HepG2 (cell line): ENCODE data around the gene ATXN7L2. TPM values are rescaled to one million over a fixed set of nuclear protein-coding genes. Genes with fewer than 3 reads are reported as not detected.
A peak's percentile ranks its signal among the peaks of the same experiment; 100 is the strongest.

Experiments used
- GABPB1 ChIP-seq: IDR thresholded peaks from 2 replicates; pipeline ENCODE4 v1.6.1; 2016; ENCODE audit warnings: mild to moderate bottlenecking, missing genetic modification reagents, moderate library complexity, missing compliant biosample characterization
- PHF20 ChIP-seq: sonication (generic); formaldehyde crosslinking; IDR thresholded peaks from 2 replicates; pipeline ENCODE4 v1.5.0; 2020; ENCODE audit warnings: mild to moderate bottlenecking, missing genetic modification reagents
- TBP ChIP-seq: sonication (generic); formaldehyde crosslinking; IDR thresholded peaks from 2 replicates; pipeline ENCODE4 v1.5.0; 2020; ENCODE audit warnings: missing genetic modification reagents
- THAP11 ChIP-seq: IDR thresholded peaks from 2 replicates; pipeline ENCODE4 v1.6.1; 2016; ENCODE audit warnings: missing biosample characterization, missing genetic modification reagents
- ZFP36L1 ChIP-seq: sonication (generic); formaldehyde crosslinking; IDR thresholded peaks from 2 replicates; pipeline ENCODE4 v1.8.0; 2022; ENCODE audit warnings: mild to moderate bottlenecking, missing genetic modification reagents, moderate library complexity
- ZIK1 ChIP-seq: sonication (generic); formaldehyde crosslinking; IDR thresholded peaks from 2 replicates; pipeline ENCODE4 v1.5.0; 2020; ENCODE audit warnings: mild to moderate bottlenecking, low read depth, missing genetic modification reagents, borderline replicate concordance
- ZNF607 ChIP-seq: sonication (generic); formaldehyde crosslinking; IDR thresholded peaks from 2 replicates; pipeline ENCODE4 v1.5.1; 2020; ENCODE audit warnings: missing genetic modification reagents, mild to moderate bottlenecking, borderline replicate concordance
- ZNF644 ChIP-seq: IDR thresholded peaks from 2 replicates; pipeline ENCODE4 v1.6.1; 2016; ENCODE audit warnings: low read depth
- polyA plus RNA-seq, 8 experiments: library from polyadenylated mRNA; depleted of rRNA in 3 of 8; stranded (reverse) in 7 of 8; unstranded in 1 of 8; fragments of >200 nt; fragmentation: Illumina TruSeq in 4 of 8; extraction: Trizol in 4 of 8; gene quantifications; 2 replicates each; pipeline versions ENCODE4 v1.2.1 to v1.2.3, GENCODE V29; 2011 to 2016; ENCODE audit warnings: low read depth in 4 of 8, missing spikeins in 1 of 8, mixed read lengths in 1 of 8; ENCODE audit not compliant: insufficient read depth in 1 of 8
- total RNA-seq, 5 experiments: library from RNA; depleted of rRNA; stranded (reverse); fragments of >200 nt; fragmentation: Illumina TruSeq; extraction: Trizol; gene quantifications; 2 replicates each; pipeline ENCODE4 v1.2.3, GENCODE V29; 2016; ENCODE audit warnings: low read depth in 1 of 5
- TF ChIP-seq, protein P1 (sequence below): fragments of 450-650 bp; IDR thresholded peaks from 2 replicates; pipeline ENCODE4 v1.6.1; 2017; ENCODE audit warnings: mild to moderate bottlenecking
- TF ChIP-seq, protein P2 (sequence below): IDR thresholded peaks from 2 replicates; pipeline ENCODE4 v1.6.1; 2016; ENCODE audit warnings: mild to moderate bottlenecking
- TF ChIP-seq, protein P3 (sequence below): sonication (generic); formaldehyde crosslinking; IDR thresholded peaks from 2 replicates; pipeline ENCODE4 v1.8.0; 2022; ENCODE audit warnings: missing genetic modification reagents, mild to moderate bottlenecking, borderline replicate concordance
- TF ChIP-seq, protein P4 (sequence below): sonication (generic); formaldehyde crosslinking; IDR thresholded peaks from 2 replicates; pipeline ENCODE4 v1.9.0; 2022; ENCODE audit warnings: missing genetic modification reagents, mild to moderate bottlenecking, borderline replicate concordance
- TF ChIP-seq, protein P5 (sequence below): IDR thresholded peaks from 2 replicates; pipeline ENCODE4 v1.6.1; 2018; ENCODE audit warnings: missing genetic modification reagents, mild to moderate bottlenecking, missing compliant biosample characterization
- TF ChIP-seq, protein P6 (sequence below): sonication (generic); formaldehyde crosslinking; IDR thresholded peaks from 2 replicates; pipeline ENCODE4 v1.5.1; 2020; ENCODE audit warnings: missing genetic modification reagents, mild to moderate bottlenecking, borderline replicate concordance
- TF ChIP-seq, protein P7 (sequence below): sonication (generic); formaldehyde crosslinking; IDR thresholded peaks from 2 replicates; pipeline ENCODE4 v1.4.0; 2020; ENCODE audit warnings: missing genetic modification reagents

ATXN7L2 gene
- total and polyA plus RNA-seq, 2 of the 13 experiments (the other 11 are each of a cell fraction or from before 2014, with no cell fraction given), result 2.7 to 2.8 TPM

DNA sequence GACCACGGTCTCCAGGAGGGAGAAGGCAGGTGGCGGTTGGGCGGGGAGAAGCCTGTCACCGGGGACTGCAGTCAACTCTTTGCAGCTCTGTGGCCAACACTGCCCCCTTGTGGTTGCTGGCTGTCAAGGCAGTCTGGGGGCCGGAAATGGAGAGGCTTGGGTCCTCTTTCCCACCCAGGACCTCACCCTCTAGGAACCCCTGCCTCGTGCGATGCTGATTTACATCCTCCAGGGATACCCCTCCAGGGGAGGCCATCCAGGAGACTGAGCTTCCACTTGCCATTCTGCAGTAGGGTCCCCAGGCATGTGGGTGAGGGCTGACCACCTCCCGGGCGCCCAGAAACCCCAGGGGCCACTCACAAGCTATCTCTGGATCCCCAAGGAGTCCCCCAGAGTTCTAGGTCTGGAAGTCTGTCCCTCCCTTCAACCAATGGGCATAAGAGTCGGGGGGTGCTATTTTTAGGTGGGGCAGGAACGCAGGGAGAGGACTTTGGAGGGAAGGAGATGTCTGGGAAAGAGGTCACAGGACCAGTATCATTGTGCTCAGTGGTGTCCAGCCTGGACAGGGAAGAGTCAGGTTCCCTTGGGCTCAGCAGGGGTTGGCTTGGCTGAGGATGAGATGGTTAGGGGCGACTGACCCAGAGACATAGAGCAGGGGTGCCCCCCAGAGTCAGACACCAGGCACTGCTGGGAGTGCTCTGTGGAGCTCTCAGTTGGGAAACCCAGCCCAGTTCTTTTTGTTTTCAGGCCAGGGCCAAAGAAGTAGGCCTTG is 48.8 kb downstream of the ATXN7L2 start (continued):
- TF ChIP-seq, protein P1, sequence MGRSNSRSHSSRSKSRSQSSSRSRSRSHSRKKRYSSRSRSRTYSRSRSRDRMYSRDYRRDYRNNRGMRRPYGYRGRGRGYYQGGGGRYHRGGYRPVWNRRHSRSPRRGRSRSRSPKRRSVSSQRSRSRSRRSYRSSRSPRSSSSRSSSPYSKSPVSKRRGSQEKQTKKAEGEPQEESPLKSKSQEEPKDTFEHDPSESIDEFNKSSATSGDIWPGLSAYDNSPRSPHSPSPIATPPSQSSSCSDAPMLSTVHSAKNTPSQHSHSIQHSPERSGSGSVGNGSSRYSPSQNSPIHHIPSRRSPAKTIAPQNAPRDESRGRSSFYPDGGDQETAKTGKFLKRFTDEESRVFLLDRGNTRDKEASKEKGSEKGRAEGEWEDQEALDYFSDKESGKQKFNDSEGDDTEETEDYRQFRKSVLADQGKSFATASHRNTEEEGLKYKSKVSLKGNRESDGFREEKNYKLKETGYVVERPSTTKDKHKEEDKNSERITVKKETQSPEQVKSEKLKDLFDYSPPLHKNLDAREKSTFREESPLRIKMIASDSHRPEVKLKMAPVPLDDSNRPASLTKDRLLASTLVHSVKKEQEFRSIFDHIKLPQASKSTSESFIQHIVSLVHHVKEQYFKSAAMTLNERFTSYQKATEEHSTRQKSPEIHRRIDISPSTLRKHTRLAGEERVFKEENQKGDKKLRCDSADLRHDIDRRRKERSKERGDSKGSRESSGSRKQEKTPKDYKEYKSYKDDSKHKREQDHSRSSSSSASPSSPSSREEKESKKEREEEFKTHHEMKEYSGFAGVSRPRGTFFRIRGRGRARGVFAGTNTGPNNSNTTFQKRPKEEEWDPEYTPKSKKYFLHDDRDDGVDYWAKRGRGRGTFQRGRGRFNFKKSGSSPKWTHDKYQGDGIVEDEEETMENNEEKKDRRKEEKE, result no peak
- TF ChIP-seq, protein P2, sequence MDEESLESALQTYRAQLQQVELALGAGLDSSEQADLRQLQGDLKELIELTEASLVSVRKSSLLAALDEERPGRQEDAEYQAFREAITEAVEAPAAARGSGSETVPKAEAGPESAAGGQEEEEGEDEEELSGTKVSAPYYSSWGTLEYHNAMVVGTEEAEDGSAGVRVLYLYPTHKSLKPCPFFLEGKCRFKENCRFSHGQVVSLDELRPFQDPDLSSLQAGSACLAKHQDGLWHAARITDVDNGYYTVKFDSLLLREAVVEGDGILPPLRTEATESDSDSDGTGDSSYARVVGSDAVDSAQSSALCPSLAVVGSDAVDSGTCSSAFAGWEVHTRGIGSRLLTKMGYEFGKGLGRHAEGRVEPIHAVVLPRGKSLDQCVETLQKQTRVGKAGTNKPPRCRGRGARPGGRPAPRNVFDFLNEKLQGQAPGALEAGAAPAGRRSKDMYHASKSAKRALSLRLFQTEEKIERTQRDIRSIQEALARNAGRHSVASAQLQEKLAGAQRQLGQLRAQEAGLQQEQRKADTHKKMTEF, result peak; percentile 40; the same call in 1 of the 2 replicates
- TF ChIP-seq, protein P3, sequence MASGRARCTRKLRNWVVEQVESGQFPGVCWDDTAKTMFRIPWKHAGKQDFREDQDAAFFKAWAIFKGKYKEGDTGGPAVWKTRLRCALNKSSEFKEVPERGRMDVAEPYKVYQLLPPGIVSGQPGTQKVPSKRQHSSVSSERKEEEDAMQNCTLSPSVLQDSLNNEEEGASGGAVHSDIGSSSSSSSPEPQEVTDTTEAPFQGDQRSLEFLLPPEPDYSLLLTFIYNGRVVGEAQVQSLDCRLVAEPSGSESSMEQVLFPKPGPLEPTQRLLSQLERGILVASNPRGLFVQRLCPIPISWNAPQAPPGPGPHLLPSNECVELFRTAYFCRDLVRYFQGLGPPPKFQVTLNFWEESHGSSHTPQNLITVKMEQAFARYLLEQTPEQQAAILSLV (CRISPR knock-in tag), result no peak
- TF ChIP-seq ZIK1 (CRISPR knock-in tag), result no peak
- no peak for TF ChIP-seq TBP (CRISPR knock-in tag)
- TF ChIP-seq, protein P4, sequence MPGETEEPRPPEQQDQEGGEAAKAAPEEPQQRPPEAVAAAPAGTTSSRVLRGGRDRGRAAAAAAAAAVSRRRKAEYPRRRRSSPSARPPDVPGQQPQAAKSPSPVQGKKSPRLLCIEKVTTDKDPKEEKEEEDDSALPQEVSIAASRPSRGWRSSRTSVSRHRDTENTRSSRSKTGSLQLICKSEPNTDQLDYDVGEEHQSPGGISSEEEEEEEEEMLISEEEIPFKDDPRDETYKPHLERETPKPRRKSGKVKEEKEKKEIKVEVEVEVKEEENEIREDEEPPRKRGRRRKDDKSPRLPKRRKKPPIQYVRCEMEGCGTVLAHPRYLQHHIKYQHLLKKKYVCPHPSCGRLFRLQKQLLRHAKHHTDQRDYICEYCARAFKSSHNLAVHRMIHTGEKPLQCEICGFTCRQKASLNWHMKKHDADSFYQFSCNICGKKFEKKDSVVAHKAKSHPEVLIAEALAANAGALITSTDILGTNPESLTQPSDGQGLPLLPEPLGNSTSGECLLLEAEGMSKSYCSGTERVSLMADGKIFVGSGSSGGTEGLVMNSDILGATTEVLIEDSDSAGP (CRISPR knock-in tag), result peak; percentile 49; the same call in 1 of the 2 replicates
- TF ChIP-seq ZFP36L1, result no peak
- TF ChIP-seq ZNF607 (CRISPR knock-in tag), result no peak
- peak; percentile 22; the same call in 1 of the 2 replicates for TF ChIP-seq THAP11 (CRISPR knock-in tag)
- TF ChIP-seq GABPB1 (CRISPR knock-in tag), result peak; percentile 78
- TF ChIP-seq, protein P5, sequence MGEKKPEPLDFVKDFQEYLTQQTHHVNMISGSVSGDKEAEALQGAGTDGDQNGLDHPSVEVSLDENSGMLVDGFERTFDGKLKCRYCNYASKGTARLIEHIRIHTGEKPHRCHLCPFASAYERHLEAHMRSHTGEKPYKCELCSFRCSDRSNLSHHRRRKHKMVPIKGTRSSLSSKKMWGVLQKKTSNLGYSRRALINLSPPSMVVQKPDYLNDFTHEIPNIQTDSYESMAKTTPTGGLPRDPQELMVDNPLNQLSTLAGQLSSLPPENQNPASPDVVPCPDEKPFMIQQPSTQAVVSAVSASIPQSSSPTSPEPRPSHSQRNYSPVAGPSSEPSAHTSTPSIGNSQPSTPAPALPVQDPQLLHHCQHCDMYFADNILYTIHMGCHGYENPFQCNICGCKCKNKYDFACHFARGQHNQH, result 0 out of 2 replicates have a peak, but pooled peaks have one; percentile 12
- no peak for TF ChIP-seq ZNF644 (CRISPR knock-in tag)
- TF ChIP-seq PHF20 (CRISPR knock-in tag), result no peak
- TF ChIP-seq, protein P6, sequence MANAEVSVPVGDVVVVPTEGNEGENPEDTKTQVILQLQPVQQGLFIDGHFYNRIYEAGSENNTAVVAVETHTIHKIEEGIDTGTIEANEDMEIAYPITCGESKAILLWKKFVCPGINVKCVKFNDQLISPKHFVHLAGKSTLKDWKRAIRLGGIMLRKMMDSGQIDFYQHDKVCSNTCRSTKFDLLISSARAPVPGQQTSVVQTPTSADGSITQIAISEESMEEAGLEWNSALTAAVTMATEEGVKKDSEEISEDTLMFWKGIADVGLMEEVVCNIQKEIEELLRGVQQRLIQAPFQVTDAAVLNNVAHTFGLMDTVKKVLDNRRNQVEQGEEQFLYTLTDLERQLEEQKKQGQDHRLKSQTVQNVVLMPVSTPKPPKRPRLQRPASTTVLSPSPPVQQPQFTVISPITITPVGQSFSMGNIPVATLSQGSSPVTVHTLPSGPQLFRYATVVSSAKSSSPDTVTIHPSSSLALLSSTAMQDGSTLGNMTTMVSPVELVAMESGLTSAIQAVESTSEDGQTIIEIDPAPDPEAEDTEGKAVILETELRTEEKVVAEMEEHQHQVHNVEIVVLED (CRISPR knock-in tag), result peak; percentile 21; the same call in 1 of the 2 replicates
- TF ChIP-seq, protein P7, sequence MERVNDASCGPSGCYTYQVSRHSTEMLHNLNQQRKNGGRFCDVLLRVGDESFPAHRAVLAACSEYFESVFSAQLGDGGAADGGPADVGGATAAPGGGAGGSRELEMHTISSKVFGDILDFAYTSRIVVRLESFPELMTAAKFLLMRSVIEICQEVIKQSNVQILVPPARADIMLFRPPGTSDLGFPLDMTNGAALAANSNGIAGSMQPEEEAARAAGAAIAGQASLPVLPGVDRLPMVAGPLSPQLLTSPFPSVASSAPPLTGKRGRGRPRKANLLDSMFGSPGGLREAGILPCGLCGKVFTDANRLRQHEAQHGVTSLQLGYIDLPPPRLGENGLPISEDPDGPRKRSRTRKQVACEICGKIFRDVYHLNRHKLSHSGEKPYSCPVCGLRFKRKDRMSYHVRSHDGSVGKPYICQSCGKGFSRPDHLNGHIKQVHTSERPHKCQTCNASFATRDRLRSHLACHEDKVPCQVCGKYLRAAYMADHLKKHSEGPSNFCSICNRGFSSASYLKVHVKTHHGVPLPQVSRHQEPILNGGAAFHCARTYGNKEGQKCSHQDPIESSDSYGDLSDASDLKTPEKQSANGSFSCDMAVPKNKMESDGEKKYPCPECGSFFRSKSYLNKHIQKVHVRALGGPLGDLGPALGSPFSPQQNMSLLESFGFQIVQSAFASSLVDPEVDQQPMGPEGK (CRISPR knock-in tag), result peak; percentile 73
